ENCODE measurements around the gene SAMD7. TPM values are rescaled to one million over a fixed set of nuclear protein-coding genes. Genes with fewer than 3 reads are reported as not detected.

SAMD7 gene
- total RNA-seq, 2 experiments from 2014 or later, result 0.93 to 1.1 TPM

- intact Hi-C loops (cut with micrococcal nuclease; ENCODE audit: unreplicated experiment), result no loop called here
- no peaks in the 10 kb centered on the region for H3K79me2 ChIP-seq (ENCODE audit: insufficient read depth, low read depth, low read length)
- no peak overlapping the region for H3K4me3 ChIP-seq (ENCODE audit: low read depth, low read length, poor library complexity, severe bottlenecking)
- DNase-seq (ENCODE audit: low spot score), result no peak
- no peak overlapping the region for H3K27ac ChIP-seq (ENCODE audit: low read depth, low read length, poor library complexity, severe bottlenecking)
- H3K36me3 ChIP-seq (ENCODE audit: insufficient read depth, low read length), result no peaks in the 10 kb centered on the region
- no peak overlapping the region for H3K4me2 ChIP-seq (ENCODE audit: low read length)
- H2AFZ ChIP-seq (ENCODE audit: low read length), result no peak overlapping the region
- no peaks in the 10 kb centered on the region for H3K4me1 ChIP-seq (ENCODE audit: insufficient read depth, low read length, poor library complexity, severe bottlenecking)
- H3K9me2 ChIP-seq (ENCODE audit: insufficient read depth, low read length), result no peaks in the 10 kb centered on the region
- ChIA-PET CTCF (ENCODE audit: unreplicated experiment) (no interaction called here), POLR2A (interaction anchor here (1.0 to 1.8 kb wide), 3 partner anchors 21 to 41 kb away, joined by 3 to 5 read pairs (median 5); no protein-coding TSS in a partner anchor)
- H3K9me3 ChIP-seq (ENCODE audit: low read length), result peaks cover under 1% of the 10 kb centered on the region; the same call in 1 of the 2 replicates
- no TSS peak for BruUV-seq (replicated peaks)
- no peak for TF ChIP-seq EZH2phosphoT487 (IDR thresholded peaks at IDR 0.05; ENCODE audit: borderline replicate concordance, low read depth, low read length)
- TF ChIP-seq, protein P1, sequence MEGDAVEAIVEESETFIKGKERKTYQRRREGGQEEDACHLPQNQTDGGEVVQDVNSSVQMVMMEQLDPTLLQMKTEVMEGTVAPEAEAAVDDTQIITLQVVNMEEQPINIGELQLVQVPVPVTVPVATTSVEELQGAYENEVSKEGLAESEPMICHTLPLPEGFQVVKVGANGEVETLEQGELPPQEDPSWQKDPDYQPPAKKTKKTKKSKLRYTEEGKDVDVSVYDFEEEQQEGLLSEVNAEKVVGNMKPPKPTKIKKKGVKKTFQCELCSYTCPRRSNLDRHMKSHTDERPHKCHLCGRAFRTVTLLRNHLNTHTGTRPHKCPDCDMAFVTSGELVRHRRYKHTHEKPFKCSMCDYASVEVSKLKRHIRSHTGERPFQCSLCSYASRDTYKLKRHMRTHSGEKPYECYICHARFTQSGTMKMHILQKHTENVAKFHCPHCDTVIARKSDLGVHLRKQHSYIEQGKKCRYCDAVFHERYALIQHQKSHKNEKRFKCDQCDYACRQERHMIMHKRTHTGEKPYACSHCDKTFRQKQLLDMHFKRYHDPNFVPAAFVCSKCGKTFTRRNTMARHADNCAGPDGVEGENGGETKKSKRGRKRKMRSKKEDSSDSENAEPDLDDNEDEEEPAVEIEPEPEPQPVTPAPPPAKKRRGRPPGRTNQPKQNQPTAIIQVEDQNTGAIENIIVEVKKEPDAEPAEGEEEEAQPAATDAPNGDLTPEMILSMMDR (conservative IDR thresholded peaks at IDR 0.05; ENCODE audit: low read length), result no peak
- H4K20me1 ChIP-seq (ENCODE audit: insufficient read depth, low read length), result no peaks in the 10 kb centered on the region
These were observed 3.9 kb upstream of the SAMD7 start for GRCh38 chr3:169907476-169907875.

DNA sequence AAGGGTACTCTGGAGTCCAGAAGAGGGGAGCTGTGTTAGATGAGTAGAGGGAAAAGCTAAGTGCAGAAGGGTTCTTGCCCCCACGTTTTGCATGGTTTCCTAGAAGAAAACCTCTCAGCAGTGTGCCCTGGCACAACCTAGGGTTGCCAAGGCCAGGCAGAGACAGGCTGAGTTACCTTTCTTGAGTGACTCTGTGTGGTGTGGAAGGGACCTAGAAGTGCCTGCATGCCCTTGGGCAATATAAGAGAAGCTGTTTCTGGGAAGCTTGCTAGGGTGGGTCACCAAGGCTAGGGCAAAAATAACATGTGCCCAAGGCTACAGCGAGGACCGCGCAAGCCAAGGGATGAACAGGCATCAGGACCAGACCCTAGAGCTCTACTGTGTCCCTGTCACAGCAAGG is 3.4 kb upstream of the SAMD7 start:
- intact Hi-C loops (cut with micrococcal nuclease; ENCODE audit: unreplicated experiment), result no loop called here
- no peak overlapping the region for H3K27ac ChIP-seq (ENCODE audit: low read depth, low read length, poor library complexity, severe bottlenecking)
- H3K4me2 ChIP-seq (ENCODE audit: low read length), result no peak overlapping the region
- ChIA-PET CTCF (ENCODE audit: unreplicated experiment) (no interaction called here), POLR2A (interaction anchor here (1.0 to 1.8 kb wide), 4 partner anchors 17 to 42 kb away, joined by 3 to 6 read pairs (median 5); no protein-coding TSS in a partner anchor)
- H3K4me3 ChIP-seq (ENCODE audit: low read depth, low read length, poor library complexity, severe bottlenecking), result no peak overlapping the region
- H3K9me2 ChIP-seq (ENCODE audit: insufficient read depth, low read length), result no peaks in the 10 kb centered on the region
- no peaks in the 10 kb centered on the region for H4K20me1 ChIP-seq (ENCODE audit: insufficient read depth, low read length)
- no peaks in the 10 kb centered on the region for H3K36me3 ChIP-seq (ENCODE audit: insufficient read depth, low read length)
- TF ChIP-seq, protein P1 (conservative IDR thresholded peaks at IDR 0.05; ENCODE audit: low read length), result no peak
- no peak for TF ChIP-seq EZH2phosphoT487 (IDR thresholded peaks at IDR 0.05; ENCODE audit: borderline replicate concordance, low read depth, low read length)
- no peaks in the 10 kb centered on the region for H3K4me1 ChIP-seq (ENCODE audit: insufficient read depth, low read length, poor library complexity, severe bottlenecking)
- no peaks in the 10 kb centered on the region for H3K79me2 ChIP-seq (ENCODE audit: insufficient read depth, low read depth, low read length)
- BruUV-seq (replicated peaks), result no TSS peak
- no peaks in the 10 kb centered on the region for H3K9me3 ChIP-seq (ENCODE audit: low read length)
- no peak for DNase-seq (ENCODE audit: low spot score)
- no peak overlapping the region for H2AFZ ChIP-seq (ENCODE audit: low read length)

- no peak overlapping the region for H3K27ac ChIP-seq (ENCODE audit: low read depth, low read length, poor library complexity, severe bottlenecking)
- no peaks in the 10 kb centered on the region for H3K79me2 ChIP-seq (ENCODE audit: insufficient read depth, low read depth, low read length)
- no peaks in the 10 kb centered on the region for H3K36me3 ChIP-seq (ENCODE audit: insufficient read depth, low read length)
- H4K20me1 ChIP-seq (ENCODE audit: insufficient read depth, low read length), result no peaks in the 10 kb centered on the region
- no peaks in the 10 kb centered on the region for H3K9me3 ChIP-seq (ENCODE audit: low read length)
- peaks cover 8% of the 10 kb centered on the region for H3K4me1 ChIP-seq (ENCODE audit: insufficient read depth, low read length, poor library complexity, severe bottlenecking)
- ChIA-PET CTCF (ENCODE audit: unreplicated experiment) (no interaction called here), POLR2A (no interaction called here)
- H3K4me3 ChIP-seq (ENCODE audit: low read depth, low read length, poor library complexity, severe bottlenecking), result no peak overlapping the region
- DNase-seq (ENCODE audit: low spot score), result no peak
- intact Hi-C loops (cut with micrococcal nuclease; ENCODE audit: unreplicated experiment), result no loop called here
- H3K9me2 ChIP-seq (ENCODE audit: insufficient read depth, low read length), result no peaks in the 10 kb centered on the region
- TF ChIP-seq EZH2phosphoT487 (IDR thresholded peaks at IDR 0.05; ENCODE audit: borderline replicate concordance, low read depth, low read length), result no peak
- TF ChIP-seq, protein P1 (conservative IDR thresholded peaks at IDR 0.05; ENCODE audit: low read length), result no peak
- BruUV-seq (replicated peaks), result no TSS peak
- H2AFZ ChIP-seq (ENCODE audit: low read length), result no peak overlapping the region; the same call in 1 of the 2 replicates
- no peak overlapping the region for H3K4me2 ChIP-seq (ENCODE audit: low read length)
These were observed 2.0 kb downstream of the SAMD7 start for GRCh38 chr3:169913323-169913722.

All from OCI-LY7 (cell line).